Measurements from ENCODE around the gene CXCL1.

- TF ChIP-seq, protein P1, sequence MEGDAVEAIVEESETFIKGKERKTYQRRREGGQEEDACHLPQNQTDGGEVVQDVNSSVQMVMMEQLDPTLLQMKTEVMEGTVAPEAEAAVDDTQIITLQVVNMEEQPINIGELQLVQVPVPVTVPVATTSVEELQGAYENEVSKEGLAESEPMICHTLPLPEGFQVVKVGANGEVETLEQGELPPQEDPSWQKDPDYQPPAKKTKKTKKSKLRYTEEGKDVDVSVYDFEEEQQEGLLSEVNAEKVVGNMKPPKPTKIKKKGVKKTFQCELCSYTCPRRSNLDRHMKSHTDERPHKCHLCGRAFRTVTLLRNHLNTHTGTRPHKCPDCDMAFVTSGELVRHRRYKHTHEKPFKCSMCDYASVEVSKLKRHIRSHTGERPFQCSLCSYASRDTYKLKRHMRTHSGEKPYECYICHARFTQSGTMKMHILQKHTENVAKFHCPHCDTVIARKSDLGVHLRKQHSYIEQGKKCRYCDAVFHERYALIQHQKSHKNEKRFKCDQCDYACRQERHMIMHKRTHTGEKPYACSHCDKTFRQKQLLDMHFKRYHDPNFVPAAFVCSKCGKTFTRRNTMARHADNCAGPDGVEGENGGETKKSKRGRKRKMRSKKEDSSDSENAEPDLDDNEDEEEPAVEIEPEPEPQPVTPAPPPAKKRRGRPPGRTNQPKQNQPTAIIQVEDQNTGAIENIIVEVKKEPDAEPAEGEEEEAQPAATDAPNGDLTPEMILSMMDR (IDR thresholded peaks at IDR 0.05; ENCODE audit: poor library complexity) = no peak
- TF ChIP-seq EZH2 (IDR thresholded peaks at IDR 0.05; ENCODE audit: borderline replicate concordance) (no peak), EZH2phosphoT487 (IDR thresholded peaks at IDR 0.05; ENCODE audit: low read depth, severe bottlenecking, unreplicated experiment) (no peak)
Observed at GRCh38 chr4:73821325-73821724, 47.9 kb upstream of the CXCL1 start.

Measured in hepatocyte (in vitro differentiated cells).